Left lung (tissue), 10 donors: ENCODE measurements around the gene XRRA1. TPM values are rescaled to one million over a fixed set of nuclear protein-coding genes. Genes with fewer than 3 reads are reported as not detected.

ENCODE experiments used
- ATAC-seq: fragments of 200-7000 bp; cut with Tn5 transposase; one replicate; pipeline ENCODE4 v1.9.1; 2020; ENCODE audit warnings: moderate library complexity
- DNase-seq, 4 donors: peaks; one replicate each; pipeline ENCODE4 v3.0.0-alpha.2; 2013 to 2020
- H3K27ac ChIP-seq, 2 donors: fragments of 200-600 bp; sonication (generic) in 1 of 2; one replicate each; pipeline versions ENCODE4 v1.5.0 to v1.8.0; 2020 to 2021
- H3K27me3 ChIP-seq, 2 donors: fragments of 200-600 bp; sonication (generic) in 1 of 2; one replicate each; pipeline versions ENCODE4 v1.5.0 to v1.8.0; 2020 to 2021
- H3K36me3 ChIP-seq, 2 donors: fragments of 200-600 bp; sonication (generic) in 1 of 2; one replicate each; pipeline versions ENCODE4 v1.5.0 to v1.8.0; 2020 to 2021
- H3K4me1 ChIP-seq, 2 donors: fragments of 200-600 bp; one replicate each; pipeline ENCODE4 v1.8.0; 2021
- H3K4me3 ChIP-seq, 2 donors: fragments of 200-600 bp; sonication (generic) in 1 of 2; one replicate each; pipeline versions ENCODE4 v1.5.0 to v1.8.0; 2020 to 2021; ENCODE audit warnings: mild to moderate bottlenecking in 1 of 2
- H3K9me3 ChIP-seq, 2 donors: fragments of 200-600 bp; sonication (generic) in 1 of 2; one replicate each; pipeline versions ENCODE4 v1.5.0 to v1.8.0; 2020 to 2021
- CTCF ChIP-seq, 2 donors: fragments of 200-600 bp; sonication (generic) in 1 of 2; IDR thresholded peaks; one replicate each; pipeline versions ENCODE4 v1.5.0 to v1.8.0; 2021; ENCODE audit warnings: antibody characterized with exemption in 2 of 2
- intact Hi-C, 2 donors: fragments of 100-400 bp; cut with DNase I; formaldehyde crosslinking; loops; one replicate each; pipeline versions ENCODE4 v1.11.2 to v1.14.2; 2022
- polyA plus RNA-seq, 6 donors: library from polyadenylated mRNA; unstranded; fragments of 120-200 nt; gene quantifications; one replicate each; pipeline ENCODE4 v1.2.1, GENCODE V29; 2013; ENCODE audit not compliant: insufficient read length in 6 of 6
- total RNA-seq, 2 donors: library from RNA; stranded (reverse); fragmentation: NEBNext Ultra II Directional; extraction: Animal tissue kit (Norgen Biotek cat#: 25700); gene quantifications; one replicate each; pipeline ENCODE4 v1.2.1, GENCODE V29; 2021
- donor health status: DM: no; HTN: yes; CAD: no.
- donor health status: DM: no; HTN: no; CAD: no.

Gene XRRA1
- total and polyA plus RNA-seq, 8 donors = 8.4 to 21.3 (median 16.7) TPM

DNA sequence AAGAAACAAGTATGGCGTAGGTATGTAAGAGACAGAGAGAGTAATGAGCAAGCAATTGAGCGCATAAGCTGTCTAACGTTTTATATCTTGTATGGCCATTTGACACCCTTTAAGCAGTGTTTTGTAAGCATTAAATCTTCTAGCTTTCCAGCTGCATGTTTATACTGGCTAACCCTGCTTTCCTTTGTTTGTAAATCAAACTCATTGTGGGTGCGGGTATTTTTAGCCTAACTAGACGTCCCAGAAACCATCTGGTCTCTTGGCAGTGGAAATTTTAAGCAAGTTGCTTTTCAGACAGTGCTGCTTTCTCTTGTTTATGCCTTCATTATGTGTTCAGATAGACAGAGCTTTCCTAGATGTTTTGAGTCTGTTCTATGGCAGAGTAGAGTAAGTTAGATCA, 126.7 kb downstream of the XRRA1 start:
- Histone ChIP-seq H3K27me3 (no peaks in the 10 kb centered on the region), H3K9me3 (peaks cover 0 to 31% of the 10 kb centered on the region in 2 donors), H3K4me3 (no peak overlapping the region), H3K4me1 (peaks cover 17 to 35% of the 10 kb centered on the region in 2 donors), H3K27ac (peak overlapping the region; percentile 22 to 45), H3K36me3 (peaks cover 0 to 45% of the 10 kb centered on the region in 2 donors)
- peak; percentile 49 for ATAC-seq
- intact Hi-C loops = no loop called here
- DNase-seq = peak in 2 of 4 donors; percentile 70 to 83
- no peak for TF ChIP-seq CTCF (IDR thresholded peaks at IDR 0.05)

DNA sequence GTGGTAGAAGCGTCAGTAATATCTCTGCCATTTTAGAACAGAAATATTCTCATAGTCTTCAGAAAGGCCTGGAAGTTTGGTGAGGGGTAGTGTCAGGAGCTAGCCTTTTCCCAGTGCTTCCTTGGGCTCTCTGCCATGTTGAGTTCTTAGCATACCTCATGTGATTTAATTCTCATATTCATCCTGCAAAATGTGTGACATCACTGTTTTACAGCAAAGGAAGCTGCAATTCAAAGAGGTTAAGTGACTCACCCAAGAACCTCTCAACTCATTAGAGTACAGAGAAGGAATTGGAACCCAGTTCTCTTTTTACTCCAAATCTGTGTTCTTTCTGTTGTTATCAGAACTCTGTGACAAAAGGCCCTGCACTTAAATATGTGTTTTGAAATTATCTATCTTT, 128.1 kb downstream of the XRRA1 start:
- no peak overlapping the region for H3K4me3 ChIP-seq
- no peaks in the 10 kb centered on the region for H3K27me3 ChIP-seq
- H3K27ac ChIP-seq = peak overlapping the region in 1 of 2 donors; percentile 25
- TF ChIP-seq CTCF (IDR thresholded peaks at IDR 0.05) = no peak
- intact Hi-C loops = no loop called here
- DNase-seq (no peak), ATAC-seq (peak; percentile 53)
- peaks cover 0 to 33% of the 10 kb centered on the region in 2 donors for H3K36me3 ChIP-seq
- peaks cover 17 to 35% of the 10 kb centered on the region in 2 donors for H3K4me1 ChIP-seq
- peaks cover 0 to 18% of the 10 kb centered on the region in 2 donors for H3K9me3 ChIP-seq

DNA sequence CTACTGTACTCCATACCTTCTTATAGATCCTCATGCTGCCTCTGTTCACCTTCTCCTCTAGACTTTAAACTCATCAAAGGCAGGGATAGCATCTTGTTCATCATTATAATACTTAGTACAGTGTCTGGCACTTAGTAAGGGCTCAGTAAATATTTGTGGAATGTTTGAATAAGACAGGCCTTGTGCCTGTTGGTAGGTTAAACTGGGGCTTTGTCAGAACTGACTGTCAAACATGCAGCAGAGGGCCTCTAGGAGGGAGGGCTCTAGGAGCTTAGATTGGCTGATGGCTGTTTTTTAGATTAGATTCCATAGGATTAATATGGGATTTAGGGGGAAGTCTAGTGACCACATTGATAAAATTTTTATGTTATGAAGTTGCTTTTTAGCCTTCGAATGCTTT, 129.5 kb downstream of the XRRA1 start:
- intact Hi-C loops = no loop called here
- no peak overlapping the region for H3K27ac ChIP-seq
- no peak for TF ChIP-seq CTCF (IDR thresholded peaks at IDR 0.05)
- H3K36me3 ChIP-seq = peaks cover 0 to 22% of the 10 kb centered on the region in 2 donors
- DNase-seq (no peak), ATAC-seq (peak; percentile 31)
- peaks cover 17 to 35% of the 10 kb centered on the region in 2 donors for H3K4me1 ChIP-seq
- H3K4me3 ChIP-seq = no peak overlapping the region
- H3K27me3 ChIP-seq = no peaks in the 10 kb centered on the region
- peaks cover 0 to 8% of the 10 kb centered on the region in 2 donors for H3K9me3 ChIP-seq

- peaks cover 17 to 35% of the 10 kb centered on the region in 2 donors for H3K4me1 ChIP-seq
- no peak overlapping the region for H3K4me3 ChIP-seq
- no peaks in the 10 kb centered on the region for H3K9me3 ChIP-seq
- H3K27ac ChIP-seq = peak overlapping the region in 1 of 2 donors; percentile 43
- H3K36me3 ChIP-seq = peaks cover 0 to 16% of the 10 kb centered on the region in 2 donors
- intact Hi-C loops = no loop called here
- no peak for TF ChIP-seq CTCF (IDR thresholded peaks at IDR 0.05)
- ATAC-seq (no peak), DNase-seq (no peak)
- no peaks in the 10 kb centered on the region for H3K27me3 ChIP-seq
Measured at GRCh38 chr11:74818283-74818946, 130.5 kb downstream of the XRRA1 start.

GRCh38 chr11:74816664-74817063, 132.2 kb downstream of the XRRA1 start:
- intact Hi-C loops = no loop called here

More at GRCh38 chr11:74816664-74817063, 132.2 kb downstream of the XRRA1 start:
- no peak for TF ChIP-seq CTCF (IDR thresholded peaks at IDR 0.05)
- ATAC-seq (no peak), DNase-seq (no peak)
- H3K27me3 ChIP-seq = no peaks in the 10 kb centered on the region
- H3K4me3 ChIP-seq = no peak overlapping the region
- no peaks in the 10 kb centered on the region for H3K9me3 ChIP-seq
- H3K27ac ChIP-seq = no peak overlapping the region
- H3K4me1 ChIP-seq = peaks cover 13 to 23% of the 10 kb centered on the region in 2 donors
- peaks cover 0 to 14% of the 10 kb centered on the region in 2 donors for H3K36me3 ChIP-seq
